ENCODE results near the gene C1orf53. TPM values are rescaled to one million over a fixed set of nuclear protein-coding genes. Genes with fewer than 3 reads are reported as not detected.

C1orf53 gene
- total RNA-seq, 4 donors from 2014 or later: 1.9 to 11.0 (median 5.0) TPM; not detected in 1

DNA sequence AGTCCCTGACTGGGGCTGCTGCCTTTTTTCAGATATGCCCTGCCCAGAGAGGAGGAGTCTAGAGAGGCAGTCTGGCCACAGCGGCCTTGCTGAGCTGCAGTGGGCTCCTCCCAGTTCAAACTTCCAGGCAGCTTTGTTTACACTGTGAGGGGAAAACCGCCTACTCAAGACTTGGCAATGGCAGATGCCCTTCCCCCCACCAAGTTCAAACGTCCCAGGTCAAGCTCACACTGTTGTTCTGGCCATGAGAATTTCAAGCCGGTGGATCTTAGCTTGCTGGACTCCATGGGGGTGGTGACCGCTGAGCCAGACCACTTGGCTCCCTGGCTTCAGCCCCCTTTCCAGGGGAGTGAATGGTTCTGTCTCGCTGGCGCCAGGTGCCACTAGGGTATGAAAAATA, 18.3 kb upstream of the C1orf53 start:
- no peaks in the 10 kb centered on the region for H3K36me3 ChIP-seq
- H3K27ac ChIP-seq: no peak overlapping the region
- H3K27me3 ChIP-seq: no peaks in the 10 kb centered on the region
- H3K4me3 ChIP-seq: no peak overlapping the region
- no peak for TF ChIP-seq POLR2A (IDR thresholded peaks at IDR 0.05)
- TF ChIP-seq, protein P1, sequence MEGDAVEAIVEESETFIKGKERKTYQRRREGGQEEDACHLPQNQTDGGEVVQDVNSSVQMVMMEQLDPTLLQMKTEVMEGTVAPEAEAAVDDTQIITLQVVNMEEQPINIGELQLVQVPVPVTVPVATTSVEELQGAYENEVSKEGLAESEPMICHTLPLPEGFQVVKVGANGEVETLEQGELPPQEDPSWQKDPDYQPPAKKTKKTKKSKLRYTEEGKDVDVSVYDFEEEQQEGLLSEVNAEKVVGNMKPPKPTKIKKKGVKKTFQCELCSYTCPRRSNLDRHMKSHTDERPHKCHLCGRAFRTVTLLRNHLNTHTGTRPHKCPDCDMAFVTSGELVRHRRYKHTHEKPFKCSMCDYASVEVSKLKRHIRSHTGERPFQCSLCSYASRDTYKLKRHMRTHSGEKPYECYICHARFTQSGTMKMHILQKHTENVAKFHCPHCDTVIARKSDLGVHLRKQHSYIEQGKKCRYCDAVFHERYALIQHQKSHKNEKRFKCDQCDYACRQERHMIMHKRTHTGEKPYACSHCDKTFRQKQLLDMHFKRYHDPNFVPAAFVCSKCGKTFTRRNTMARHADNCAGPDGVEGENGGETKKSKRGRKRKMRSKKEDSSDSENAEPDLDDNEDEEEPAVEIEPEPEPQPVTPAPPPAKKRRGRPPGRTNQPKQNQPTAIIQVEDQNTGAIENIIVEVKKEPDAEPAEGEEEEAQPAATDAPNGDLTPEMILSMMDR (IDR thresholded peaks at IDR 0.05): no peak
- no peak for DNase-seq
- H3K4me1 ChIP-seq: no peaks in the 10 kb centered on the region
- intact Hi-C loops (cut with DNase I; ENCODE audit: low total_unique reads): no loop called here
- H3K9me3 ChIP-seq: no peaks in the 10 kb centered on the region

DNA sequence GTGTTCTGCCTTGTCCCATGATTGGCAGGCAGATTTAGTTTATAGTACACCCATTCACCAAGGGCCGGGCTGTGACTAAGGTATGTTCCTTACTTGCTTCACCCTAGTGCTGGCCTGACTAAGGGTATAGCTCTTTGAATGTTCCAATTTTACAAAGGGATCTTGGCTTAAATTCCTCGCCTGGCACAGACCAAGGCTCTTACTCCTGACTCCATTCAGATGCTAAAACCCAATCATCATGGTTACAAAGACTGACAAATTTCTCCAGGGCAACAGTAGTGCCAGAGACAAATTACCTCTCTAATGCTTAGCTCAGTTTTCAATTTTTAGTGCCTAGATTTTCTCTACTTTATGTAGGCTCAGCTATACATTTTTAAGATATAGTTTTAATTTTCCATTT, 11.5 kb upstream of the C1orf53 start:
- no peaks in the 10 kb centered on the region for H3K36me3 ChIP-seq
- no peak overlapping the region for H3K4me3 ChIP-seq
- no peaks in the 10 kb centered on the region for H3K4me1 ChIP-seq
- H3K27ac ChIP-seq: no peak overlapping the region
- no peak for TF ChIP-seq POLR2A (IDR thresholded peaks at IDR 0.05)
- TF ChIP-seq, protein P1 (IDR thresholded peaks at IDR 0.05): no peak
- no peaks in the 10 kb centered on the region for H3K9me3 ChIP-seq
- peaks cover 0 to 2% of the 10 kb centered on the region in 2 donors for H3K27me3 ChIP-seq
- no peak for DNase-seq
- intact Hi-C loops (cut with DNase I; ENCODE audit: low total_unique reads): no loop called here

DNA sequence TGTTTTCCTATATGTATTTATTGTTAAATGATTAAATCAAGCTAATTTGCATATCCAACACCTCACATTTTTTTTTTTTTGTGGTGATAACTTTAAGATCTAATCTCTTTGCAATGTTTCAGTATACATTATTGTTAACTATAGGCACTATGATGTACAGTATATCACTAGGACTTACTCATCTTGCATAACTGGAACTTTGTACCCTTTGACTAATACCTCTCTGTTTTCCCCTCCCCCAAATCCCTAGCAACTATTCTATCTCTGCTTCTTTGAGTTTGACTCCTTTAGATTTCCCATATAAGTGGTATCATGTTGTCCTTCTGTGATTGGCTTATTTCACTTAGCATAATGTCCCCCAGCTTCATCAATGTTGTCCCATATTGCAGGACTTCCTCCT, 9.7 kb upstream of the C1orf53 start:
- intact Hi-C loops (cut with DNase I; ENCODE audit: low total_unique reads): no loop called here
- no peaks in the 10 kb centered on the region for H3K4me1 ChIP-seq
- no peaks in the 10 kb centered on the region for H3K36me3 ChIP-seq
- DNase-seq: no peak
- TF ChIP-seq POLR2A (IDR thresholded peaks at IDR 0.05): no peak
- TF ChIP-seq, protein P1 (IDR thresholded peaks at IDR 0.05): no peak
- H3K4me3 ChIP-seq: no peak overlapping the region
- no peak overlapping the region for H3K27ac ChIP-seq
- no peaks in the 10 kb centered on the region for H3K9me3 ChIP-seq
- H3K27me3 ChIP-seq: peaks cover 0 to 8% of the 10 kb centered on the region in 2 donors

DNA sequence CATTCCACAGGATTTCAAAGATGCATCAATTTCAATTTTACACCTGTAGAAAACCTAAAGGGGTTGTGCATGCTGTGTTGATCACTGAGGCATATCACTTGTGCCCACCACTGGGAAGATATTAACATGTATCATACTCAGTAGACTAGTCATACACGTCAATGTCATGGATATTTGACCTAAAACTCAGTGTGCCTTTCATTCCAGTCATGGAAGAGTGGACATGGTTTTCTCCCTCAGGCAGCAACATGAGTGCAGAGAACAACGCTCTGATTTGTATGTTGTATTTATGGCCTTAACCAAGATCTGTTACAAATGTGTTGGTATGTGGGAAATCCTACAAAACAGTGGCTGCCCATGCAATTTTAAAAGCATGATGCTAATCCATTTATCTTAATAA, 6.1 kb upstream of the C1orf53 start:
- TF ChIP-seq POLR2A (IDR thresholded peaks at IDR 0.05): no peak
- TF ChIP-seq, protein P1 (IDR thresholded peaks at IDR 0.05): no peak
- DNase-seq: no peak
- intact Hi-C loops (cut with DNase I; ENCODE audit: low total_unique reads): no loop called here
- H3K27ac ChIP-seq: no peak overlapping the region
- H3K4me3 ChIP-seq: no peak overlapping the region
- no peaks in the 10 kb centered on the region for H3K4me1 ChIP-seq
- H3K9me3 ChIP-seq: no peaks in the 10 kb centered on the region
- no peaks in the 10 kb centered on the region for H3K36me3 ChIP-seq
- H3K27me3 ChIP-seq: peaks cover 0 to 8% of the 10 kb centered on the region in 2 donors

DNA sequence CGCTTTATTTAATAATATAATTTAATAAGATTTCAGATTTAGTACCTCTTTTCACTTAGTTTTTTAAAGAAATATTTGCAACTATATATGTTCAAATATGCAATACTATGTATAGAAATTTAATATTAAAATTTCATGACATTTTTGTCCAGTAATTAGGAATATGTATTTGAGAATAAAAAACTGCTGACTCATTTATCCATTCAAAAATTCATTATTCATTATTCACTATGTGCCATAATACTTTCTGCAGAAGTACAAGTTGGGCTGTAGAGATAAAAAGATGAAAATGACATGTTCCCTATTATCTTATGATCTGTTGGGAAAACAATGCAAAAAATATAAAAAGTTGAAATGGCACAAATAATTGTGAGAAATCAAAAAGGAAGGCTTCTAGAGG, 3.4 kb upstream of the C1orf53 start:
- intact Hi-C loops (cut with DNase I; ENCODE audit: low total_unique reads): no loop called here
- TF ChIP-seq, protein P1 (IDR thresholded peaks at IDR 0.05): no peak
- TF ChIP-seq POLR2A (IDR thresholded peaks at IDR 0.05): no peak
- Histone ChIP-seq H3K9me3 (no peaks in the 10 kb centered on the region), H3K4me1 (peaks cover 0 to 6% of the 10 kb centered on the region in 2 donors), H3K4me3 (no peak overlapping the region), H3K36me3 (no peaks in the 10 kb centered on the region), H3K27me3 (peaks cover 0 to 8% of the 10 kb centered on the region in 2 donors), H3K27ac (no peak overlapping the region)
- no peak for DNase-seq

All from uterus (tissue), 4 donors.